Brain microvascular endothelial cell (primary cell): ENCODE measurements around the gene PRR12.

ENCODE experiments used
- DNase-seq: peaks from one replicate; pipeline ENCODE4 v3.0.0-alpha.2; 2020
- H3K27ac ChIP-seq: fragments of 250-450 bp; sonication (Bioruptor Pico); 2 replicates; pipeline ENCODE4 v1.5.1; 2020; ENCODE audit warnings: mild to moderate bottlenecking, moderate library complexity
- H3K27me3 ChIP-seq: fragments of 250-450 bp; sonication (Bioruptor Pico); replicated peaks from 2 replicates; pipeline ENCODE4 v1.5.1; 2020; ENCODE audit warnings: mild to moderate bottlenecking
- H3K36me3 ChIP-seq: fragments of 250-450 bp; sonication (Bioruptor Pico); replicated peaks from 2 replicates; pipeline ENCODE4 v1.5.1; 2020; ENCODE audit warnings: mild to moderate bottlenecking
- H3K4me3 ChIP-seq: 2 replicates; pipeline ENCODE4 v1.5.1; 2011; ENCODE audit warnings: low read depth, mild to moderate bottlenecking, control low read depth, low read length, moderate library complexity
- in situ Hi-C: cut with HindIII; loops from 2 replicates; pipeline ENCODE4 v1.10.0; 2017; ENCODE audit warnings: low sequenced_read_pairs, low pct_ligation_motif_present
- TF ChIP-seq, protein P1 (sequence below): IDR thresholded peaks from 2 replicates; pipeline ENCODE4 v1.5.1; 2011; ENCODE audit warnings: low read depth, mild to moderate bottlenecking, moderate library complexity, low read length, control low read depth, inconsistent platforms; ENCODE audit errors: missing control alignments

Gene PRR12

DNA sequence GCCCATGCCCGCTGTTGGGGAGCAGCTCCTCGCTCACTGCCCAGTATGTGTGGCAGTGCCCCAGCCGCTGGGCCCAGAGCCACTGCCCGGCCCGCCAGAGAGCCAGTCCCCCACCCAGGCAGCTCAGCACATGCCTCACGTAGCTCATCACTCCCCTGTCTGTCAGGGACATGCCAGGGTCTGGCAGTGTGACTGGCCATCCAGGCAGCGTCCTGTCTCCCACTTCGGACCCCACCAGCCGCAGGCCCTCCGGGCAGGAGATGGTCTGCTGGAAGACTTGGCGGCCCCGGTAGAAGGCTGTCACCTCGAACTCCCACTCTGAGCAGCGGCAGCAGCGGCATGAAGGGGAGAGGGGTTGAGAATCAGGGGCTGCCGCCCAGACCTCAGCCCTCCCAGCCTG, 71.0 kb downstream of the PRR12 start:
- H3K27ac ChIP-seq: no peak overlapping the region
- H3K4me3 ChIP-seq: no peak overlapping the region
- in situ Hi-C loops: no loop called here
- TF ChIP-seq, protein P1, sequence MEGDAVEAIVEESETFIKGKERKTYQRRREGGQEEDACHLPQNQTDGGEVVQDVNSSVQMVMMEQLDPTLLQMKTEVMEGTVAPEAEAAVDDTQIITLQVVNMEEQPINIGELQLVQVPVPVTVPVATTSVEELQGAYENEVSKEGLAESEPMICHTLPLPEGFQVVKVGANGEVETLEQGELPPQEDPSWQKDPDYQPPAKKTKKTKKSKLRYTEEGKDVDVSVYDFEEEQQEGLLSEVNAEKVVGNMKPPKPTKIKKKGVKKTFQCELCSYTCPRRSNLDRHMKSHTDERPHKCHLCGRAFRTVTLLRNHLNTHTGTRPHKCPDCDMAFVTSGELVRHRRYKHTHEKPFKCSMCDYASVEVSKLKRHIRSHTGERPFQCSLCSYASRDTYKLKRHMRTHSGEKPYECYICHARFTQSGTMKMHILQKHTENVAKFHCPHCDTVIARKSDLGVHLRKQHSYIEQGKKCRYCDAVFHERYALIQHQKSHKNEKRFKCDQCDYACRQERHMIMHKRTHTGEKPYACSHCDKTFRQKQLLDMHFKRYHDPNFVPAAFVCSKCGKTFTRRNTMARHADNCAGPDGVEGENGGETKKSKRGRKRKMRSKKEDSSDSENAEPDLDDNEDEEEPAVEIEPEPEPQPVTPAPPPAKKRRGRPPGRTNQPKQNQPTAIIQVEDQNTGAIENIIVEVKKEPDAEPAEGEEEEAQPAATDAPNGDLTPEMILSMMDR: no peak
- DNase-seq: no peak
- no peaks in the 10 kb centered on the region for H3K27me3 ChIP-seq
- peaks cover 55% of the 10 kb centered on the region for H3K36me3 ChIP-seq

DNA sequence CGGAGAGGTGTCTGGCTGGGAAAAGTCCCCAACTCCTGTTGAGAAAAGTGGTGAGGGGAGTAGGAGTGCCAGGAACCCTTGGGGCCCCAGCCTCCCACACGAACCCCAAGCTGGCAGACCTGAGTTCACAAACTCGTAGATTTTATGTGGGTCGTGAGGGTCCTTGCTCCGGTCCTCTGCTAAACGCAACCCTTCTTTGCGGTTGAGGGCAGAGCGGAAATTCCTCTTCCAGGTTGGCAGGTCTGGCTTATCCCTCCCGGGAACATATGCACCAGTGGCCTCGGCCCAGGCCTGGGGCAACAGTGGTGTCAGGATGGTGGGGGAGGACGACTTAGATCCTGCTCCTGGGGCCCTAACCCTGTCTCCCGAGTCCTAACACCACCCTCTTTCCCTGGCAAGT, 72.2 kb downstream of the PRR12 start:
- no peaks in the 10 kb centered on the region for H3K27me3 ChIP-seq
- in situ Hi-C loops: no loop called here
- peaks cover 45% of the 10 kb centered on the region for H3K36me3 ChIP-seq
- DNase-seq: no peak
- no peak overlapping the region for H3K4me3 ChIP-seq
- no peak overlapping the region for H3K27ac ChIP-seq
- TF ChIP-seq, protein P1: no peak

DNA sequence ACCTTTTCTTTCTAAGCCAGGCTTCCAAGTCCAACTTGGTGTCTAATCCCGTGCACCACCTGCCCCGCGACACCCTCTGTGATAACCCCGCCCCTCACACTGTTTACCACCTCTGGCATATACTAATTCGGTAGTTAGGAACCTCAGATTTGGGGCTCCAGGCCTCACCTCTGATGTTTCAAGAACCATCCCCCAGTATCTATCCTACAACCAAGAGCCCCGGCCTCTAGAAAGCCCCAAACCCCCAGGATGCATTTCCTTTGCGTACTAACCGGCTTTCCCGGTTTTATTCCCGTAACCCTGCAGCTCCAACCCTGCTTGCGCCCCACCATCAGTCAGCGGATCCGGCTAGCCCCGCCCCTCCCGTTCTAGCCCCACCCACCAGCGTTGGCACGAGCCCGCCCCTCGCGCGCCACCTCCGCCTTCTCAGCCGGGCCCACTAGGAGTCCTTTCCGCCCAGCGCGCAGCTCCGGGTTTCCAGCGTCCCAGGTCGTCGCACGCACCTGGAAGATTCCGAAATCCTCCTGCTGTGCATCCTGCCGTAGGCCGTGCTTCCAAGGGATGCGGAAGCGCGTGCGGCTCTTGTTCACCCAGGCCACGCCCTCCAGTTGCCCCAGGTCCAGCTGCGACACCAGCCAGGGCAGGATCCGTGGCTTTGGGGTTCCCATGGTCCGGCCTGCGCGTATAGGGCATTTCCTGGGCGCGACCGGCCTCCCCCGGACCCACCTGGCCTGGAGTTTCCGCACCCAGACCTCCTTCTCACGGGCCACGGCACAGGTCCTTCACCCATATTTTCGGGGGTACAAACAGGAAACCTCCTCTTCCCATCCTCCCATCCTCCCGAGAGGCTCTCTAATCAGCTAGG, 73.4 kb downstream of the PRR12 start:
- TF ChIP-seq, protein P1: peak; percentile 21
- H3K27me3 ChIP-seq: no peaks in the 10 kb centered on the region
- peaks cover 34% of the 10 kb centered on the region for H3K36me3 ChIP-seq
- H3K27ac ChIP-seq: peak overlapping the region; percentile 24
- H3K4me3 ChIP-seq: peak overlapping the region; percentile 92
- DNase-seq: peak; percentile 74
- in situ Hi-C loops: no loop called here

DNA sequence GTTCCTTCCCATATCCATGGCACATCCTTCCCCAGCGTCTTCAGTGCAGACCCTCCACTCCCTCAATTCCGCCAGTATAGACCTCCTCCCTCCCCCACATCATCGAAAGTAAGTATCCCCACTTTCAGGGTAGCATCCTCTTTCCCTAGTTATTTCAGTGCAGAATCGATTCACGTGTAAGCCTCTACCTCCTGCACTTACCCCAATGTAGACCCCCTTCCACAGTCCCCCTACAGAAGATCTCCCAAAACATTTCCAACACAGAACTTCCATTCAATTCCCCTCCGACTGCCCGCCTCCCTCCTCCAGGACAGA, 74.0 kb downstream of the PRR12 start:
- Histone ChIP-seq H3K36me3 (peaks cover 29% of the 10 kb centered on the region), H3K27me3 (no peaks in the 10 kb centered on the region), H3K27ac (peak overlapping the region; percentile 23), H3K4me3 (peak overlapping the region; percentile 92)
- DNase-seq: no peak
- in situ Hi-C loops: no loop called here
- TF ChIP-seq, protein P1: no peak

DNA sequence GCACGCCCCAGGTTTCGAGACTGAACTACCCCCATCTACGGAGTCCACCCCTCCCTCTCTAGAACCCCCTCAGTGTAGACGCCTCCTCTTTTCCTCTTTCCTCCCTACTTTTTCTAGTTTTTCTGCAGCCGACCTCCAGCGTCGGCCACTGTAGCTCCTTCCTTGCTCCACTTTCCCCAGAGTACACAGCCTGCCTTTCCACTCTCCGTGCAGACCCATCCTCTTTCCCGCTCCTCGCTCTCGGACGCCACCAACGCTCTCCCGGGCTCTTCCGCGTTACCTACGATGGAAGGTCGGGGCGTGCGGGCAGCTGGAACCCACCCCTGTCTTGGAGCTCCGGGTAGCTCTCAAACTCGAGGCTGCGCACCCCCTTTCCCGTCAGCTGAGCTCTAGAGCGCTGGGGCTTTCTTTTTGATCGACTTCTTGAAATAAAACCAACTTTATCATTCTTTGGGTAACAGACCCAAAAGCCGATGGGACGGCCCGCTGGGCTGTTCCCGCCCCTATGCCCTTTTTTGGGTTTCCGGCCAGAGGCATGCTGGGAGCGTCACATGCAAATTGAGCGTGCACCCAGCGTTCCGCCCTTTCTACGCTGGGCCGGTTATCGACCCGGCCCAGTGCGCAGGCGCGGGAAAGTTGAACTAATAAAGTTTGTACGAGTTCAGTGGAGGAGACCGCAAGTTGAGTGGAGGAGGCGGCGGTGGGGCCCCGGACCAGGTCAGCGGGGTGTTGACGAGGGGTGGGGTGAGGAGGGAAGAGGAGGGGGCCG, 74.6 kb downstream of the PRR12 start, which contains the start of the genes BCL2L12 and IRF3:
BCL2L12 (plus strand) TSS at position 583 of the 769 bp plus-strand sequence. CDS start 760 bp downstream, outside the sequence.
IRF3 (minus strand) TSS at position 507 of the 769 bp plus-strand sequence. CDS start 1,019 bp downstream, outside the sequence.
- Histone ChIP-seq H3K27ac (peak within 1 kb of the TSS; percentile 26), H3K4me3 (peak within 1 kb of the TSS; percentile 92), H3K36me3 (peaks cover 23% of the 10 kb centered on the region), H3K27me3 (no peaks in the 10 kb centered on the region)
- TF ChIP-seq, protein P1: no peak
- in situ Hi-C loops: no loop called here
- DNase-seq: peak; percentile 95
